ENCODE measurements around the gene ATP2C1.

GRCh38 chr3:130981469-130981868 lies 87.6 kb downstream of the ATP2C1 start:
- TF ChIP-seq CTCF (conservative IDR thresholded peaks at IDR 0.05; ENCODE audit: low read length): no peak
- no peak for TF ChIP-seq EZH2phosphoT487 (IDR thresholded peaks at IDR 0.05; ENCODE audit: borderline replicate concordance)
